ENCODE data around the gene CNTNAP5.

The CNTNAP5 gene

GRCh38 chr2:124570872-124571271 lies 545.8 kb downstream of the CNTNAP5 start:
- no peak for DNase-seq

GRCh38 chr2:124571836-124572235 lies 546.7 kb downstream of the CNTNAP5 start:
- no peak for DNase-seq

- no peak for DNase-seq
Measured at GRCh38 chr2:124572934-124573634, 548.0 kb downstream of the CNTNAP5 start.

GRCh38 chr2:124575497-124575896 lies 550.4 kb downstream of the CNTNAP5 start:
- DNase-seq, result no peak

GRCh38 chr2:124580263-124580662 lies 555.2 kb downstream of the CNTNAP5 start:
- no peak for DNase-seq

GRCh38 chr2:124582387-124582786 lies 557.3 kb downstream of the CNTNAP5 start:
- DNase-seq, result no peak

- DNase-seq, result no peak
Measured at GRCh38 chr2:124584615-124585014, 559.5 kb downstream of the CNTNAP5 start.

- DNase-seq, result no peak
Measured at GRCh38 chr2:124585277-124585676, 560.2 kb downstream of the CNTNAP5 start.

- DNase-seq, result no peak
Measured at GRCh38 chr2:124586210-124586609, 561.1 kb downstream of the CNTNAP5 start.

GRCh38 chr2:124586835-124587234 lies 561.7 kb downstream of the CNTNAP5 start:
- no peak for DNase-seq

GRCh38 chr2:124589971-124590370 lies 564.9 kb downstream of the CNTNAP5 start:
- DNase-seq, result no peak

- no peak for DNase-seq
Measured at GRCh38 chr2:124602759-124603158, 577.7 kb downstream of the CNTNAP5 start.

- DNase-seq, result no peak
Measured at GRCh38 chr2:124604940-124605339, 579.9 kb downstream of the CNTNAP5 start.

- DNase-seq, result no peak
Measured at GRCh38 chr2:124607679-124608078, 582.6 kb downstream of the CNTNAP5 start.

- no peak for DNase-seq
Measured at GRCh38 chr2:124609667-124610066, 584.6 kb downstream of the CNTNAP5 start.

- DNase-seq, result no peak
Measured at GRCh38 chr2:124610141-124610540, 585.1 kb downstream of the CNTNAP5 start.

GRCh38 chr2:124610866-124611265 lies 585.8 kb downstream of the CNTNAP5 start:
- DNase-seq, result no peak

- DNase-seq, result no peak
Measured at GRCh38 chr2:124623560-124623959, 598.5 kb downstream of the CNTNAP5 start.

GRCh38 chr2:124625561-124625960 lies 600.5 kb downstream of the CNTNAP5 start:
- no peak for DNase-seq

- no peak for DNase-seq
Measured at GRCh38 chr2:124626993-124627392, 601.9 kb downstream of the CNTNAP5 start.

GRCh38 chr2:124633812-124634211 lies 608.7 kb downstream of the CNTNAP5 start:
- no peak for DNase-seq

- DNase-seq, result no peak
Measured at GRCh38 chr2:124639524-124639923, 614.4 kb downstream of the CNTNAP5 start.

- no peak for DNase-seq
Measured at GRCh38 chr2:124640221-124640750, 615.2 kb downstream of the CNTNAP5 start.

- no peak for DNase-seq
Measured at GRCh38 chr2:124646166-124646815, 621.2 kb downstream of the CNTNAP5 start.

Data from SW 1271 (cell line).